Stimulated activated CD8-positive, alpha-beta memory T cell treated with anti-CD3 and anti-CD28 coated beads, Interleukin-15, amount 100 ng/mL, for 1 hour (primary cell): ENCODE results near the gene PDE4D.
"Not testable (repeated sequence)": the region's sequence is repeated elsewhere in the genome, so short reads cannot be mapped to it uniquely, and the experiment has no call there.

Experiments
- DNase-seq: peaks from one replicate; pipeline ENCODE4 v3.0.0-alpha.2; 2020; ENCODE audit warnings: low read depth

The PDE4D gene

GRCh38 chr5:59799668-59800346 is 93.7 kb downstream of the PDE4D start:
- no peak for DNase-seq

DNA sequence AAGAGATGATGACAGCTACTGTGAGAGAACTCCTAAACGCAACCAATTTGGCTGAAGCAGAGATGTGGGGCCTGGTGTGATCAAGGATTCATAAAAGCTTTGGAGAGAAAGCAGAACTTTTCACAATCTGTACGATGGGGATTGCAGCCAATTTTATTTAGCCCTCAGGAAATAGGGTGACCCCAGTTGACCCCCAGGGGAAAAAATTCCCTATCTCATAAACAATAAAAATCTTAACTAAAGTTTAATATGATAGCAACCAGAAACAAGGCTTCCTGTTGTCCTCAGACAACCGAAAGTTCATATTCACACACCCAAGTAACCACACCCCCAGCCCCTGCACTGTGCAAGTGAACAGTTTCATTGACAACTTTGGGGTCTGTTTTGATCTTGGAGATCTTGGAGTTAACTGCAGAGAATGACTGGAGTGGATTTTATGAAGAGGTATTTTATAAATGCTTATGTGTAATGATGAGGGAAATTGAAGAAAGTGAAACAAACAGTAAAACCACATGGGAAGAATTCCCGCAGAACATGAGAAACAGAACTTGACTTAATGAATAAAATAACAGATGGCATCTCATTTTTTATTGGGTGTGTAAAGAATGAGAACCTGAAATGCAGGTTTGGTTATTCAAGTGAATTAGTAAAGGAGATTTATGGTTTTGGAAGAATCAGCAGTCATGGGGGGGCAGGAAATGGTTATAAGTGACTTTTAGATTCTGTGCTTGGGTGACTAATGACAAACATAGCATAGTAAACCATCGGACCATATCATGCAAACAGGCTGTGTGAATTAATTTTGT is 94.5 kb downstream of the PDE4D start:
- no peak for DNase-seq

- no peak for DNase-seq
Measured at GRCh38 chr5:59795141-59795540, 98.4 kb downstream of the PDE4D start.

DNA sequence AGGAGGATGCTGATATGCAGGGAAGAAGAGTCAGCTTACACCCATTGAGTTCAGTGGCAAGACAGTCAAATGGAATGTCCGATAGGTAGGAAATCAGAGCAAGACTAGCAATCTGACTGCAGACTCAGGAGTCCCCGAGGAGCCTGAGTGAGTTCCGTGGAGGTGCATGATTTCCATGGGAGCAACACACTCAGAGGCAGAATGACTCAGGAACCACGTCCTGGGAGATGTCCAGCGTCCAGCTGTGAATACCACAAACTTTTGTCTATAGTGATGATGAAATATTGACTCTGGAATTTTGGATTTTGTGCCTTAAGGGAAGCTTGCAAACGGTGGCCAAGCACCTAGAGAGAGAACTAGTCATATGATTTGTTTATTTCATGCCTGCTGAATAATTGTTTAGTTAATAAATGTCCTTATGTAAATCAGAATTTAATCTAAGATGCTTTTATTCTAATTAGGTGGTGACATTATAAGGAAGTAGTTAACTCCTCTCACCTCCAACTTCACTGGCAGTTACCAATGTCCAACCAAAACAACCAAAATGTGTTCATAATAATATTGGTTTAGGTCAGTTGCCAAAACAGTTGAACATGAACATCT is 100.4 kb downstream of the PDE4D start:
- DNase-seq = no peak

GRCh38 chr5:59791617-59792016 is 101.9 kb downstream of the PDE4D start:
- no peak for DNase-seq

DNA sequence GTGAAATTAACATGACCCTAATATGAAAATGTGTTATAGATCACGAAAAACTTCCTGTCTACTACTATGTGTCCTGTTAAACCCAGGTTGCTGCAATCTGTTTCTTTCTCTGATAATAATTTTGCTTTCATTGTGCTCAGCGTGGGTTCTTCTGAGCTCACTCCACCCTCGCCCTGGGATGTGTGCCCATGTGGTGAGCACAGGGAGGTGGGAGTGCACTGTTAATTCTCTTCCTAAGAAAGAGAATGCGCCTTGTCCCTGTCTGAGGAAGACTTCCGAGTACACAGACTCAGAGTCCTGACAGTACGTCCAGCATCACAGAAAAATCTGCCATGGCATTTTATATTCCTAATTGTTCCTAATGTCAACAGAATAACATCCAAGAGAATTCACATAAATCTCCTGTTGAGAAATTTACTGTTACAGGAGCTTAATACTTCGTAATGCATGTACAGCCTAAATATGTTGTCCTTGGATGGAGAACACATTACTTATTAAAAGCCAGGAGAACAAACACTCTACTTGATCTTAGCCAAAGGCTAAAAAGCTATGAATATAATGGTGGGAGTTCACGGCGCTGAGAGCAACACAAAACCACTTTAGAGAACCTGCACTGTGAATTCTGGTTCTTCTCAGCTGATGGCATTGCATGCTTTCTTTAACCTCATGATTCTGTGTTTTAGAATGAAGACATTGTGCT is 102.6 kb downstream of the PDE4D start:
- DNase-seq = no peak

DNA sequence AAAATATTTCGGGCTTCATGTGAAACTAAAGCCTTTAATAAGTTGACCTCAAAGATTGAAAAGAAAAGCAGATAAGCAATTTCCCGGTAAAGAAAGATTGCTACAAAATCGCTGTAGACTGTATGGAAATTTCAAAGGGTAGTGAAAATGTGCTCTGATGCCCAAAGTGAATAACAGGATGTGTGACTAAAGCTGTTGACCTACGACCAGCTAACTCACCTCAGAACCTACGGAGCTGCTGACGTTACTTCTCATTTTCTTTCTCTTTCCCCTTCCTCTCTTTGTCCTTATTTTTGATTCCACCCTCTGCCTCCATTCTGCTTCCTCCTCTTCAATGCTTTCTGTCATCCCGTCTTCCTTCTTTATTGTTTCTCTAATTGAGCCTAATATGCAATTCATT is 103.2 kb downstream of the PDE4D start:
- DNase-seq = no peak

DNA sequence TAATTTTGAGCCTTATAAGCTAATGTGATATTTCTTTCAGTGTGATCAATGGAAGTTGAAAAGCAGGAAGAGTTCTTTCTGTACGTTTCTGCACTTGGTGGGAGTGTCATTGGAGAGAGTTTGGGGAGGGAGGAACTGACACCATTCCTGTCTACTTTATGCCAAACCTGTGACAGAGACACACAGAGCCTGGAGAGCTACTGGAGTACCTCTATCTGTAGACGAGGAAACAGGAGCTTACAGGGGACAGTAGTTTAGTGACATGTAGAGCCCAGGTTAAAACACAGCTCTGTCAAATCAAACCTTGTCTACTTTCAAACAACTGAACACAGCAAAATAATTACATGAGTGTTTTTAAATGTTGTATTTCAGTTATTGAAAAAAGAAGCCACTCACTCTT is 103.6 kb downstream of the PDE4D start:
- DNase-seq = no peak

DNA sequence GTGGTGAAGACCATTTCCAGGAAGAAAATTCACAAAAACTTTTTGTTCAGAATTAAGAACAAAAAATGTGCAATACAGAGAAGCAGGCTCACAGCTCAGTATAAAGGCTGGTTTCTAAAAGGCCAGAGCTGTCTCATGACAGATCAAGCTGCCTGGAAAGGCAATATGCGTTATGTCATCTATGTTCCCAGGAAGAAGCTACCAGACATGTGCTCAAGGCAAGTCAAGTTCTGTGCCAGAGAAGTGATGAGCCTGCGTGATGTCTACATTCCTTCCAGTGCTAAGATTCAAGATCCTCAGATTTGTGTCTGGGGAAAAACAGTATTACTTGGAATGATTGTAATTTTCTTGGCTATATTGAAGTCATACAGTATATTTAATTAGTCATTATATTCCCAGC is 104.3 kb downstream of the PDE4D start:
- DNase-seq = no peak

DNA sequence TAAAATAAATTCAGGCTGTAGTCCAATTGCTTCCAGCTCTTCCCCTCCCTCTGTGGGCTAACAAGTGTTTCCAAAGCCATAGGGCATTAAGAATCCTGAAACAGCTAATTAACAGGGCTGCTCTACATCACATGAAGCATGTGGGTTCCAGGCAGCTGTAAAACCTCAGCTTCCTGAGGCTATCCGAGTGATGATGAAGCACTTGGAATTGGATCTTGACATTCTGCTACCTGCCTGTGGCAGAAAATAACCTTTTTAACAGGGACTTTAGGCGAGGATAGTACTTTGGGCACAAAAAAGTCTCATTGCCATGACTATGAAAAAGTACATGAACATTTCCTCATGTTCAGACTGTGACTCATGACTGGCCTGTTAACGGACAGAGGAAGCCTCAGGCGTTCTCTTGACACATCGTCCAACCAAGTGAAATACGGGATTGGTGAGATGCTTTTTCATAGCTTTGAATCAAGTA is 107.2 kb downstream of the PDE4D start:
- DNase-seq = no peak

- no peak for DNase-seq
Measured at GRCh38 chr5:59785676-59786333, 107.7 kb downstream of the PDE4D start.

DNA sequence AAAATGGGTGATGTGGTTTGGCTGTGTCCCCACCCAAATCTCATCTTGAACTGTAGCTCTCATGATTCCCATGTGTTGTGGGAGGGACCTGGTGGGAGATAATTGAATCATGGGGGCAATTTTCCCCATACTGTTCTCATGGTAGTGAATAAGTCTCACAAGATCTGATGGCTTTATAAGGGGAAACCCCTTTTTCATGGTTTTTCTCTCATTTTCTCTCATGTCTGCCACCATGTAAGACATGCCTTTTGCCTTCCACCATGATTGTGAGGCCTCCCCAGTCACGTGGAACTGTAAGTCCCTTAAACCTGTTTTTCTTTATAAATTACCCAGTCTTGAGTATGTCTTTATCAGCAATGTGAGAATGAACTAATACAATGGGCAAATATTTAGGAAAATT is 108.8 kb downstream of the PDE4D start:
- DNase-seq = not testable (repeated sequence)

- no peak for DNase-seq
Measured at GRCh38 chr5:59783264-59783663, 110.3 kb downstream of the PDE4D start.

DNA sequence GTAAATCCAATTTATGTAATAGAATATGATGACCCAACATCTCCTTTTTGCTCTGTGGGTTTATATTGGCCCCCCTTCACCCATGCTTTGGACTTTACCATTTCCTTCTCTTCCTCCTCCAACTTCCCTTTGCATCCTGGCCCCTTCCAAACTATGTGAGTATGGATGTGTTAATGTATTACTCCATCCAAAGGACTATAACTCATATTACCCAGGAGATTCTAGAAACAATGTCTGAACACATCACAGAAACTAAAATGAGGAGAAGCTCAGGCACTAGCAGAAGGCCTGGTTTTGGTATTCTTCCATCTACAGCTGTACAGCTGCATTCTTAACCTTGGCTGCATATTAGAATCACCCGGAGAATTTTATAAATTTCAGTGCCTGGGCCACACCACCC is 110.7 kb downstream of the PDE4D start:
- no peak for DNase-seq

GRCh38 chr5:59779453-59779852 is 114.1 kb downstream of the PDE4D start:
- no peak for DNase-seq

- DNase-seq = no peak
Measured at GRCh38 chr5:59777028-59777427, 116.5 kb downstream of the PDE4D start.

GRCh38 chr5:59773294-59773693 is 120.2 kb downstream of the PDE4D start:
- no peak for DNase-seq

GRCh38 chr5:59772757-59773156 is 120.8 kb downstream of the PDE4D start:
- DNase-seq = no peak

GRCh38 chr5:59772206-59772605 is 121.3 kb downstream of the PDE4D start:
- no peak for DNase-seq

DNA sequence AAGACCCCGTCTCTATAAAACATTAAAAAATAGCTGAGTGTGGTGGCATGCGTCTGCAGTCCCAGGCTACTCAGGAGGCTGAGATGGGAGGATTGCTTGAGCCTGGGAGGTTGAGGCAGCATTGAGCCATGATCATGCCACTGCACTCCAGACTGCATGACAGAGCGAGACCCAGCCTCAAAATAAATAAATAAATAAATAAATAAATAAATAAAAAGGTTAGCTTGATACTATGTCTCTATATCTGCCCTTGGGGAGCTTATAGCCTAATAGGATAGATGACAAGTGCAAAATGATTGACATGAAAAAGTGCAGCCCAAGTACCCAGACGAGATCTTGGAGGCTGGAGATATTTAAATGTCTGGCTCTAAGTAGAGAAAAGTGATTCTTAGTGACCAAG is 122.6 kb downstream of the PDE4D start:
- DNase-seq = no peak

- DNase-seq = no peak
Measured at GRCh38 chr5:59769832-59770231, 123.7 kb downstream of the PDE4D start.

GRCh38 chr5:59769041-59769360 is 124.5 kb downstream of the PDE4D start:
- DNase-seq = no peak
